HG03460 (cell line): ENCODE data around the gene IL22RA1.

Experiments
- ATAC-seq: cut with Tn5 transposase; IDR thresholded peaks from one replicate; pipeline ENCODE4 v1.9.1; 2021; ENCODE audit not compliant: unreplicated experiment

IL22RA1 gene

GRCh38 chr1:24117132-24117531, 25.8 kb downstream of the IL22RA1 start:
- no peak for ATAC-seq

GRCh38 chr1:24114753-24115152, 28.2 kb downstream of the IL22RA1 start:
- no peak for ATAC-seq

DNA sequence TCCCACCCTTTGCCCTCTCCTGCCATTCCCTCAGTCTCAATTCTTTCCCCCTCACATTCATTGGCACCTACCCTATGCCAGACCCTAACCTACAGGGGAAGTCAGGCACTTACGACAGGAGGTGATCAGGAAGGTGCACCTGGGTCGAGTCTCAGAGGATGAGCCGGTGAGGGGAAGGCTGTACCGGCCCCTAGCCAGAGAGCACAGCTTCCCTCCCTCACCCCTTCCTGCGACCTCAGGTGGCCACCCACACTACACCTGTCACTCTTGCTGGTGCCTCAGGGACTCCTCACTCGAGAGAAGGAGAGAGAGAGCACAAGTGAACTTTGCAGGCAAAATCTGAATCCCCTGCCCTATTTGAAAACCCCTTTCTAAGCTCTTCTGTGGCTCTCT, 29.3 kb downstream of the IL22RA1 start:
- no peak for ATAC-seq

DNA sequence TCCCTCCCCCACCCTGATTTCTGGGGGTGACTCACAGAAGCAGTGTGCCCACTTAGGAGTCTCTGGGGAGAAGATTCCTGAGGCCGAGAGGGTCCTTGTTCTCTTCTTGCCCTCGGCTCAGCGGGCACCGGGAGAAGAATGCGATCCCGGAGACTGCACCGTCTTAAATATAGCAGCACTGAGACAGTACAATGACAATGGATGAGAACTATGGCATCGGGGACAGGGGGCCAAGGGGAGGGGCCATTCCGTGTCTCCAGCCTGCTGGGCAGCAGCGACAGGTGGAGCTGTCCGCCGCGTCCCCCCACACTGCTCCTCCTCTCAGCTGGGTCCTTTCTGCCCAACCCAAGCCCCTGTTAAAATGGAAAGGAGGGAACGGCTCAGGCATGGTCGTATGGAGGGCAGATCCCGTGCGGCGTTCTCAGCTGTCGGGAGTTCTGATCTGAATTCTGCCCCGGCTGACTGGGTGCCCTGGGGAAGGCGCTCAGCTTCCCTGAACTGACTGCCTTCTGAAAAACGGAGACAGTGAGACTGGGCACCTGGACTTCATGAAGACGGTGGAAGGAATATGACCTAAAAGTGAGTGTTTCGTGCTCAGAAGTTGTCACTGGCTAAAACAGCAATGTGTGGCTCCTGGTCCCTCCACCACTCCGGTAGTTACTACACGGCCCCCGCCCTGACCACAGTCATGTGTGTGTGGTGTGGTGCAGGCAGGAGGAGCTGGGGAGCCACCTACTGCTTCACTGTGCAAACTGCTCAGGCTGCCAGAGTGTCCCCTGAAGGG, 30.8 kb downstream of the IL22RA1 start, which contains the start of gene MYOM3:
MYOM3 (minus strand) TSS at position 140 of the 784 bp plus-strand sequence. CDS start 3,499 bp downstream, outside the sequence.
- ATAC-seq = no peak

GRCh38 chr1:24111262-24111995, 31.5 kb downstream of the IL22RA1 start:
- no peak for ATAC-seq

DNA sequence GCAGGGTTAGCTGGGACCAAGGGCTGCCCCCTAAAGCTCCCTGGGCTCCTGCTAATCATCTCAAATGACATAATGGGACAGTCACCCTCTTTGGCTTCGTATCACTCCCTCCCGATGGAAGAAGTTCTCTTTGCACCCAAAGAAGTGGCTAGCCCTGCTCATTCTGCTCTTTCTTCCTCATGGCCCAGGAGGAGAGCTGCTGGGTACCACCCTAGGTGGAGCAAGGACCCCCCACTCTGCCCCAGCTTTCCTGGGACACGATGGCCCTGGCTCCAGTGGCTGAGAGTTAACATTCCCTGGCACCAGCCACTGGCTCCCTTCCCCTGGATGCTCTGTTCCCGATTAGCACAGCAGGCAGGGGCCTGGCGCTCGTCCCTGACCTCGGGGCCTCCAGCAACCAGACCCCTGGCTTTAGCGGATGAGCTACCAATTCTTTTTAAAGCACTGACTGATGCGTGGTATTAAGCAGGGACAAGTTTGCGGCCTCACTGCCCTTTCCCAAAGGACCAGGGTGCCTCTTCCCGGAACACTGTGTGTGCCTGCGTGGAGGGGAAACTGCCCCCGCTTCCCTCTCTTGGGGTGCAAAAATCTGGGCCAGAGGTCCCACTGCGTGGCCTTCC, 32.2 kb downstream of the IL22RA1 start:
- ATAC-seq = no peak

DNA sequence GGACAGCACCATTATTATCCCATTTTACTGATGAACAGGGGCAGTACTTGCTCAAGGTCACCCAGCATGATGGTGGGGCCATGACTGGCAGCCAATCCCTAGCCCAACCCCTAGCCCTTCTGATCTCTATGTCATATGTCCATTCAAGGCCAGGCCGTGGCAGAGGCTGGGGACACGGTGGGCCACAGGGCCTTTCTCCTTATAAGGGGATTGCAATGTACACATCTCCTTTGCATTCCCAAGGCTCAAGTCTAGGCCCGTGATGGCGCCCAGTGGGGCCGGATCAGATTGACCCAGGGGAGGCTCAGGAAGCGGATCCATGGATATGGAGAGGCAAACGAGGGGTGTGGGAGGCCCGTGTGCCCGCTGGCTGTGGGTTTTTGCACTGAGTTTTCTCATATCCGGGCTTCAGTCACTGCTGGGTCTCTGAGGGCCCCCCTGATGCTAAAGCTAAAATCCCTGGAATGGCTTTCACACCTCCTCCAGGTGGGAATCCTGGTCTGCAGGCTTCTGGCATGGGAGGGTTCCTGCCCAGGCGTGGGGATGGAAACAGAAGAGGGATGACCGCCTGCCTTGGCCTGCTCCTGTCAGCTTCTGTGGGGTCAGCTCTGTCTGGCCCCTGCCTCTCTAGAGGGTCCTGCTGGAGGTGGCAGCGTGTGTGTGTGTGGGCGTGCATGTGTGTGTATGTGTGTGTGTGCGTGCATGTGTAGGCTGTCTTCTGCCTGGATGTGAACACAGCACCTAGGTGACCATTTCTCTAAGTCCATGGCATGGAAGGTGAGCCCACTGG, 33.1 kb downstream of the IL22RA1 start:
- ATAC-seq = no peak

DNA sequence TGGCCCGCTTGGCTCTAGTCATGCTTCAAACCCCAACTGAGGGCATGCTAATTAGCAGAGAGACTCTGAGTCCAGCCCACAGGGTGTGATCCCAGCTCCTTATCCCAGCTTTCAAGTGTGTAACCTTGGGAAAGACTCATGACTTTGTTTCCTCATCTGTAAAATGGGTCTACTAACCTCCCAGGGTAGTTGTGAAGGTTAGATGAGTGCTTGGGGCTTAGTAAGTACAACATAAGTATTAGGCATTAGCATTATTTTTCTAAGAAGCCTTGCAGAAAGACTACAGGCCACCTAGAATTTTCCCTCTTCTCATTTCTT, 33.8 kb downstream of the IL22RA1 start:
- ATAC-seq = no peak

- ATAC-seq = no peak
Observed at GRCh38 chr1:24108334-24109165, 34.4 kb downstream of the IL22RA1 start.

GRCh38 chr1:24107462-24108138, 35.3 kb downstream of the IL22RA1 start:
- ATAC-seq = no peak

- no peak for ATAC-seq
Observed at GRCh38 chr1:24105368-24106160, 37.4 kb downstream of the IL22RA1 start.

GRCh38 chr1:24104854-24105253, 38.1 kb downstream of the IL22RA1 start:
- ATAC-seq = no peak

DNA sequence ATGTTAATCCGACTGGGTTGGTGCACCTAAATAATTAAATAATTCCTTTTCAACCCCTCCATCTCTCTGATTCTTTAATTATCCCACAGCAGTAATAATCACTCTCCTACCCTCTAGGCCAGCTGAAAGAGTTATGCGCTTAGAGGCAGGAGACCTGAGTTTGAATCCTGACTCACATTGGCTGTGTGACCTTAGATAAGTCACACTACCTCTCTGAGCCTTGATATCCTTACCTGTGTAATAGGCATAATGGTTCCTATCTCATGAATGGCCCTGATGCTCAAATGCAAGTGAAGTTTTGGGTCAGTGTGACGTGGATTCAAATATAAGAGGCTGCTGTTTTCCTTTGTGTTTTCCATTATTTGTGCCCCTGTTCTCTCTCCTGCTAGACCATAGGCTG, 39.1 kb downstream of the IL22RA1 start:
- ATAC-seq = no peak

GRCh38 chr1:24103408-24103807, 39.5 kb downstream of the IL22RA1 start:
- ATAC-seq = no peak

DNA sequence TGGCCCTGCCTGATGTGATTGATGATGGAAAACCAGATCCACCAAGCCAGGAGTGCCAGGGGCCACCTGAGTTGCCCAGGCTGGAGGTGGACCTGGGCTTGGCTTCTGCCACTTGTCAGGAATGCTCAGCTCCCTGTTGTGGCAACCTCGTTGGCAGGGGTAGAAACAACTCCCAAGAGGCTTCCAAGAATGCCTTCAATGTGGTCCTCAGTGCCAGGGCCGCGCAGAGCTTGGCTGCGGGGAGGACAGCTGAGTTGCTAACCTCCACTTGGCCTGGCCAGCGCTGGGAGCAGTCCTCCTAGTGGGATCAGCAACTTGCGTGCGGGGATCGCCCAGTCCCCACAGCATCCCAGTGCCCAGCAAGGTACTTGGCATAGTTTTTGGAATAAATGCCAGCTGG, 40.0 kb downstream of the IL22RA1 start:
- no peak for ATAC-seq

DNA sequence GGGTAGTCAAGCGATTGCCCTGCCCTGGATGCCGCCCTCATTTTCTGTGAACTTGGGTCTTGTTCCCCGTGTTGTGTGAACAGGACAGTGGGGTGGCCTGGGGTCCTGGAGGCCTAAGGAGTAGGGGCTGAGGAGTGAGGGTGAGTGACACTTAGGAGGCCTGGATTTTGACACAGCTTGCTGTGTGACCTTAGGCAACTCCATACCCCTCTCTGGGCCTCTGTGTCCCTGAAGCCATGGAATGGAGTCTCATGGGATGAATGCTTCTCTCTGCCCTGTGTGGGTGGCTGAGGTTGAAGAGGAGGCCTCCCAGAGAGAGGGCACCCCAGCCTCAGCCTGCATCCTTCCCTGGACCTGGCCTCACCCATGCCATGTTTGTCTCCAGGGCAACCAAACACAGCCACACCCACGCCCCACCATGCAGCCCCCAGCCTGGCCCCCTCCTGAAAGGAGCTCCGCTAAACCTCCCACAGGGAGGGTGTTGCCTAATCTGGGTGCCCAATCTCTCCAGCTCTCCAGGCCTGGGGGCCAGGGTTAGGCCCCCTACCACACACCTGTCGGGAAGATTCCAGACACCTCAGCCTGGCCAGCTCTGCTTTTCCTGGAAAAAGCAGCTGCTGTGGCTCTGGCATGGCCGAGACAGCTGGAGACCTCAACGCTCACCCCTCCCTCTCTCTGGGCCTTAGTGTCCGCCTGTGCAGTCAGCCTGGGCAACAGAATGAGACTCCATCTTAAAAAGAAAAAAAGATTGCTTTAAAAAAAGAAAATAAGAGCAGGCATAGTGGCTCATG, 40.9 kb downstream of the IL22RA1 start:
- no peak for ATAC-seq

GRCh38 chr1:24100945-24101737, 41.8 kb downstream of the IL22RA1 start:
- ATAC-seq = no peak
